Upper lobe of left lung (tissue), 4 donors: ENCODE measurements around the gene GIGYF1.

Experiments used
- CTCF ChIP-seq, 6 experiments: fragments of 450-650 bp in 4 of 6; fragments of 200-600 bp in 2 of 6; sonication (generic) in 2 of 6; IDR thresholded peaks; one replicate each; pipeline ENCODE4 v1.5.1; 2016 to 2019; ENCODE audit warnings: antibody characterized with exemption in 6 of 6
- EP300 ChIP-seq, 4 donors: sonication (generic); formaldehyde crosslinking; IDR thresholded peaks; one replicate each; pipeline ENCODE4 v1.5.1; 2017; ENCODE audit warnings: antibody characterized with exemption in 4 of 4, control low read depth in 2 of 4
- POLR2AphosphoS5 ChIP-seq, 2 donors: sonication (generic); formaldehyde crosslinking; IDR thresholded peaks; one replicate each; pipeline ENCODE4 v1.5.1; 2017; ENCODE audit warnings: antibody characterized with exemption in 2 of 2

GRCh38 chr7:100720279-100720670 is 26.2 kb upstream of the GIGYF1 start, which contains the start of gene EPO:
- TF ChIP-seq CTCF (IDR thresholded peaks at IDR 0.05) (no peak), POLR2AphosphoS5 (IDR thresholded peaks at IDR 0.05) (no peak), EP300 (IDR thresholded peaks at IDR 0.05) (no peak)
